Endothelial cell of hepatic sinusoid (primary cell): ENCODE measurements around the gene CHST3.
"Not testable (repeated sequence)": the region's sequence is repeated elsewhere in the genome, so short reads cannot be mapped to it uniquely, and the experiment has no call there.

Source experiments
- in situ Hi-C: cut with HindIII; loops from 2 replicates; pipeline ENCODE4 v1.10.0; 2017; ENCODE audit warnings: low sequenced_read_pairs

CHST3 gene

DNA sequence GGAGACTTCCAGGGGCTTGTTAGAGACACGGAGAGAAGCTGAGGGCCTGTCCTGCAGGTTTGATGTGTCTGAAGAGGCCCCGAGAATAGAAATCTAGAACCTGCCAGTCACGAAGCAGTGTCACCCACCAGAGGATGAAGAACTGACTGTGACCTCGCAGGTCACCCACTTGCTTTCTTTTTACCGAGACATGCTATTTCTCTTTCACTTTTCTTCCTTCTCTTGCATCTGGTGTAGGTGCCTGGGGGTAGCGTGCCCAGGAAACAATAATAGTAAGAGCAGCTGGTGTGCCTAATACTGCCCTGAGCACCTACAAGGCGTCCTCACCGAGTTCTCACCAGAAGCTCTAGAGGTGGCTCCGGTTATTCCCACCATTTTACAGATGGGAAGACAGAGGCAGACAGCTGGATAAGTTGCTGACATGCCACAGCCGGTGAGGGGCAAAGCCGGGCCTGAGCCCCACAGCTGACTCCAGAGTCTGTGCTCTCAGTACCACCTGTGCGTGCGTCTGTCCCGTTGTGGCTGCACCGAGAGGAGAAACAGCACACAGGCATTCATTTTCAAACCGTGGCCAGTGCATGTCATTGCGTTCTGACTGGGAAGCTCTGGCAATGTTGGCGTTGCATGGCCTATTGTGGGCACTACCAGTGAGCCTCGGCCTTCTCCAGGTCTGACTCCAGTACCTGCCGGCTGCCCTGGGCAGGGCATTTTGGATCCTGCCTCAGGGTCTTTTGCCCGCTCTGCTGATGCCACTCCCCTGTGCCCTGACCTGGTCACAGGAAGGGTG, 7.8 kb downstream of the CHST3 start:
- in situ Hi-C loops, result no loop called here

DNA sequence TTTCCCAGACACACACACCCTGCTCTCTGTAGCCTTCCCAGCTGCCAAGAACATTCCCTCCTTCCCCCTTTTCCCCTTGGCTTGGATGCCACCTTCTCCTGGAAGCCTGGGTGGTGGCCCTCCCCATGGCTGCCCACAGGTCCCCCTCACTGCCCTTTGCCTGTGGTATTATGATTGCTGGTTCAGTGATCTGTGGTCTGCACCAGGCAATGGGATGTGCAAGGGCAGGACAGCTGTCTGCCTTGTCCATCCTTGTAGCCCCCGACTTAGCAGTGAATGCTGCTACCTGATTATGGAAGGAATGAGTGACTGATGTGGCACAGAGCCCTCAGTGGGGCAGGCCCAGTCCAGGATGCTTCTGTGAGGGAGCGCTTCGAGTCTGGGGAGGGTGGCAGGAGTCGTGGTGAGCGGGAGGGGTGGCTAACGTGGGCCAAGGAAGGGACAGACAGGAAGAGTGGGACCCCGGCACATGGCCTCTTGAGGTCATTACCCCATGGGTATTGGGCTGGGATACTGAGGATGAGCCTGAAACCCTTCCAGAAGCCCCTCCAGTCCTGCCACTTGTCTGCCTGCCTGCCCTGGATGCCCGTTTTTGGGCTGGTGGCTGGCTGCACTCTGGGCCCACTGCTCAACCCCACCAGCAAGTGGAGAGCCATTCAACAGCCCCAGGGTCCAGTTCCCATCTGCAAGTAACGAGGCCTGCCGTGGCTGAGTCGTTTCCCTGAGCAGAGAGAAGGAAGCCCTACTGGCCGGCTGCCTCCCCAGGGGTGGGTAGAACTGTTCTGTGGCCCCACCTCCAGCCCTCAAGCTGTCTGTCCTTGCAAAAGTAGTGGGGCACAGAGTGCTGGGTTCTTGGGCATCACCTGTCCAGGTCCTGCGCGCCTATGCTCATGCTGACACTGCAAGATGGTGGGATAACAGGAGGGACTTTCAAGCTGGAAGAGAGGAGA, 8.8 kb downstream of the CHST3 start:
- in situ Hi-C loops, result no loop called here

DNA sequence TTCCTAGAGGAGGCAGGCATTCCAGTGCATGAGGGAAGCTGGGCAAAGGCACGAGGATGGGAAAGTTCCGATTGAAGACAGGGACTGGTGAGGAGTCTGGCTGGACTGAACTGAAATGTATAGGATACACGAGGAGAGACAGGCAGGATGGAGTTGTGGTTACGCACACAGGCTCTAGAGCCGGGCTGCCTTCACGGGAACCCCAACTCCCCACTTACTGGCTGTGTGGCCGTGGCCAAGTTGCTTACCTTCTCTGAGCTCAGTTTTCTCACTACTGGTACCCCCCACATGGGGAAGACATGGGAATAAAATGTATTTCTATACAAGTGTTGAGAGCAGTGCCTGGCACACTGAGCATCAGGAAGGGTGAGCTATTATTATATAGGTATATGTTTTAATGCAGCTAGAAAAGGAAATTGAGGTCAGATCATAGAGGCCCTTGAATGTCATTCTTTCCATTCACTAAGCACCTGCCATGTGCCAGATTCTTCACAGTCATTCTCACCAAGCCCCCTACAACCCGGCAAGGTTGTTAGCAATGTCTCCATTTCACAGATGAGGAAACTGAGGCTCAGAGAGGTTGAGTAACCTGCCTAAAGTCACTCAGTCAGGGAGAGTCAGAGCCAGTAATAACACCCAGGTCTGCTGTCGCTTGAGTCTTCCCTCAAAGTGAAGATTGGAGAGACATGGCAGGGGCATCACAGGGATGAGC, 9.7 kb downstream of the CHST3 start:
- in situ Hi-C loops, result no loop called here

DNA sequence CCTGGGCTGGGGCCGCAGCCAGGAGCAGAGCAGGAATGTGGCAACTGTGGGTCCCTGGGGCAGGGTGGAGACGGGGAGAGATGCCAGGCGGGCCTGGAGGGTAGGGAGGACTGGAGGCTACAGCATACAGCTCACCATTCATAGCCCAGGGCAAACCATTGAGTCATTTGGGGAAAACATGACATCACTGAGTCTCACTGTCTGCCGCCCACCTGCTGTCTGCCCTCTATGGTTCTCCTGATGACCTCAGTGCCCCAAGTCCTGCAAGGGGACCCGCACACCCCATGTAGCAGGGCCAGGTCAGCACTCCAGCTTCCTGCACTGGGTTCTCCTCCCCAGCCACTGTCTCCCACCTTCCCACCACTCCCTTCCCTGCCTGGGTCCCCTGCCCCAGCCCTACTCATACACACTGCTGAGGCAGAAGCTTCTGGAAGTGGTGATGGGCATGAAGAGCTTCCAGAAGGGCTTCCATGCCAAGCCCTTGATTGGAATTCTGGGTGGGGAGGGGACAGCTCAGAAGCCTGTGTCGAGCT, 10.4 kb downstream of the CHST3 start:
- in situ Hi-C loops, result no loop called here

GRCh38 chr10:71975087-71975870, 11.1 kb downstream of the CHST3 start:
- in situ Hi-C loops, result no loop called here

GRCh38 chr10:71975871-71976725, 11.9 kb downstream of the CHST3 start:
- in situ Hi-C loops, result no loop called here

- in situ Hi-C loops, result not testable (repeated sequence)
Observed at GRCh38 chr10:71977614-71977903, 13.4 kb downstream of the CHST3 start.

DNA sequence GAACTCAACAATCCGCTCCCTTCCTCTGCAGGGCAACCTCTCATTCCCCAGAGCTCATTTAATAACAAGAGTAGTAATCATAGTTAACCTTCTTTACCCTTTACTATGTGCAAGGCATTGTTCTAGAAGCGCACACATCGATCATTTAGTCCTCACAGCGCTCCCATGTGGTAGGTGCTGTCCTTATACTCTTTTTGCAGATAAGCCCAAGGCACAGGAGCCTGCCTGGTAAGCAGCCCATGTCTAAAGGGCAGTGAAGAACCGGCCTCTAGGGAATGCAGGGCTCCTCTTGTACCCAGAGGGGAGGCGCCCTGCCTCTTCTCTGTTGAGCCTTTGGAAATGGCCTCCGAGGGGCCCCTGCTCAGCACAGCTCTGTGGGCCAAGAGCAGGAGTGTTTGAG, 14.3 kb downstream of the CHST3 start:
- in situ Hi-C loops, result no loop called here

DNA sequence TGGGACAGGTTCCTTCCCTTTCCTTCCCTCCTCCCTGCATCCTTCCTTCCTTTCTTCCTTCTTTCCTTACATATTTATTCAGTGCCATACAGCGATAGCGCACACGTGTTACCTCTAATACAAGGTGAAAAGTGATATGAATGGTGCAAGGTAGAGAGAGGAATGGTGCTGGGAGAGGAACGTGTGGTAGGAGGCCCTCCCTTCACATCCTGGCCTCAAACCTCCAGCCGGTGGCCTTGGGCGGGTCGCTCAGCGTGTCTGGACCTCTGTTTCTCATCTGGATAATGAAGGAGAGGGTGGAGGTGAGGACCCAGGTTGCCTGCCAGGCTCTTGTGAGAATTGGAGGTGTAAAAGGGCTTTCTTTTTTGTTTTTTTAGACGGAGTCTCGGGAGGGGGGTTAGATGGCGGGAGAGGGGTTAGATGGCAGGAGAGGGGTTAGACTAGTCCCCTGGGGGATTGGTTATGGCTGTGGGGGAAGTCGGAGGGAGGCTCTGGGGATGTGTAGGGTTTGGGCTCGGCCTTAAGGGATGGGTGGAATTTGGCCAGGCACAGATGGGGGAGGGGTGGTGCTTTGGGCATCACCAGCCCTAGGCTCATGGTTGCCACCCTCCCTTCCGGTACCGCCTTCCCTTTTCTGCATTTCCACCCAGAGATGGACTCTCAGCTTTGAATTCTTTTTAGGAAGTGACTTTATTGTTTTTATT, 14.9 kb downstream of the CHST3 start:
- in situ Hi-C loops, result no loop called here

DNA sequence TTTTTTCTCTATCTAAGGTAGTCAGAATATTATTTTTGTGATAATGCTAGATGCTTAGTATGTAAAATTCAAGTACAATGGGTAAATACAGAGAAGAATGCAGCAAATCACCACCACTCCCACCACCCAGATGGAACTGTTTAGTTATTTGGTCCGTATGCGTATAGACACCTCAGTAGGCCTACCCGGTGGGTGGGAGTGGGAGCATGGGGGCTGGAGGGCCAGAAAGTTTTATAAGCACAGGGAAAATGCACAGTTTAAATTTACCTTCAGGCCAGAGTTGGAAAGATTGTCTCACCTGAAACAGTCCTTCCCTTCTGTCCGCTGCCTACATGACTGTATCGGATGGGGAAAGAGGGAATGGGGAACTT, 15.5 kb downstream of the CHST3 start:
- in situ Hi-C loops, result no loop called here

GRCh38 chr10:71980181-71981014, 16.2 kb downstream of the CHST3 start:
- in situ Hi-C loops, result no loop called here

GRCh38 chr10:71981015-71981875, 17.1 kb downstream of the CHST3 start:
- in situ Hi-C loops, result no loop called here

- in situ Hi-C loops, result no loop called here
Observed at GRCh38 chr10:71981876-71982230, 17.7 kb downstream of the CHST3 start.

GRCh38 chr10:71982269-71983178, 18.3 kb downstream of the CHST3 start:
- in situ Hi-C loops, result no loop called here

DNA sequence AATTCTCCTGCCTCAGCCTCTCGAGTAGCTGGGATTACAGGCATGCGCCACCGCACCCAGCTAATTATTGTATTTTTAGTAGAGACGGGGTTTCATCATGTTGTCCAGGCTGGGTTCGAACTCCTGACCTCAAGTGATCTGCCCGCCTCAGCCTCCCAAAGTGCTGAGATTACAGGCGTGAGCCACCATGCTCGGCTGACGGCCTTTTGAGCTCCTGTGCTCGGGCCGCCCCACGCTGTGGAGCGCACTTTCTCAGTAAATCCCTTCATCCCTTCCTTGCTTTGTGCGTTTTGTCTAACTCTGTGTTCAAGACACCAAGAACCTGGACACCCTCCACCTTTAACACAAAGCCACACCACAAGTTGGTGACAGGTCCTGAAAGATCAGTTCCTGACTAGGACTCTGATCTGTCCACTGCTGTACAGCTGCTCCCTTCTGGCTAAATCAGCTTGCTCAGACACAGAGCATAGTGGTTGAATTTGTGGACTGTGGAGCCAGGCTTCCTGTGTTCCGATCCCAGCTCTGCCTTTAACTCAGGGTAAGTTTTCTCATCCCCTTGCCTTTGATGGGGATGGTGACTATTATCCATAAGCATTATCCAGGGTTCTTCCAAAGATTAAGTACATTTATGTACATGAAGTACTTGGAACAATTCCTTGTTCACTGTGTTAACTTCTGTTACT, 20.1 kb downstream of the CHST3 start:
- in situ Hi-C loops, result no loop called here
